GM23338 (cell line): Measurements from ENCODE around the gene TJP1.

ENCODE experiments used
- CREB1 ChIP-seq: fragments of 250-450 bp; sonication (Bioruptor Pico); IDR thresholded peaks from 2 replicates; pipeline ENCODE4 v1.5.0; 2020; ENCODE audit warnings: low read depth, mild to moderate bottlenecking, moderate library complexity
- CTCF ChIP-seq, 2 experiments: fragments of 200-600 bp in 1 of 2; sonication (generic) in 1 of 2; conservative IDR thresholded peaks; 2 replicates each; pipeline versions ENCODE4 v1.5.1 to v1.6.1; 2016 to 2017; ENCODE audit warnings: antibody characterized with exemption in 2 of 2, low read depth in 2 of 2, mild to moderate bottlenecking in 2 of 2, moderate library complexity in 1 of 2
- ETS1 ChIP-seq: IDR thresholded peaks from 2 replicates; pipeline ENCODE4 v1.6.1; 2016; ENCODE audit warnings: antibody characterized with exemption
- EZH2 ChIP-seq: fragments of 200-600 bp; sonication (generic); IDR thresholded peaks from one replicate; pipeline ENCODE4 v1.8.0; 2017; ENCODE audit warnings: antibody characterized with exemption, mild to moderate bottlenecking, low read depth; ENCODE audit not compliant: unreplicated experiment
- EZH2phosphoT487 ChIP-seq: fragments of 200-600 bp; sonication (generic); IDR thresholded peaks from one replicate; pipeline ENCODE4 v1.8.1; 2018; ENCODE audit warnings: antibody characterized with exemption; ENCODE audit not compliant: unreplicated experiment
- JUNB ChIP-seq: IDR thresholded peaks from one replicate; pipeline ENCODE4 v1.6.1; 2016; ENCODE audit warnings: antibody characterized with exemption; ENCODE audit not compliant: unreplicated experiment
- NANOG ChIP-seq: IDR thresholded peaks from 2 replicates; pipeline ENCODE4 v1.6.1; 2016; ENCODE audit warnings: antibody characterized with exemption, borderline replicate concordance
- POLR2AphosphoS5 ChIP-seq: IDR thresholded peaks from 2 replicates; pipeline ENCODE4 v1.6.1; 2016; ENCODE audit warnings: antibody characterized with exemption, low read depth
- STAT1 ChIP-seq: IDR thresholded peaks from one replicate; pipeline ENCODE4 v1.6.1; 2016; ENCODE audit warnings: antibody characterized with exemption; ENCODE audit not compliant: unreplicated experiment
- ZNF114 ChIP-seq: fragments of 250-450 bp; sonication (Bioruptor Pico); IDR thresholded peaks from 2 replicates; pipeline ENCODE4 v1.5.0; 2020; ENCODE audit warnings: mild to moderate bottlenecking, moderate library complexity
- ZNF331 ChIP-seq: fragments of 250-450 bp; sonication (Bioruptor Pico); IDR thresholded peaks from 2 replicates; pipeline ENCODE4 v1.5.0; 2020; ENCODE audit warnings: low read depth, mild to moderate bottlenecking, moderate library complexity
- TF ChIP-seq, protein P1 (sequence below): IDR thresholded peaks from one replicate; pipeline ENCODE4 v1.6.1; 2018; ENCODE audit warnings: antibody characterized with exemption; ENCODE audit not compliant: unreplicated experiment
- TF ChIP-seq, protein P2 (sequence below): fragments of 250-450 bp; sonication (Bioruptor Pico); IDR thresholded peaks from 2 replicates; pipeline ENCODE4 v1.5.0; 2020; ENCODE audit warnings: mild to moderate bottlenecking, moderate library complexity

DNA sequence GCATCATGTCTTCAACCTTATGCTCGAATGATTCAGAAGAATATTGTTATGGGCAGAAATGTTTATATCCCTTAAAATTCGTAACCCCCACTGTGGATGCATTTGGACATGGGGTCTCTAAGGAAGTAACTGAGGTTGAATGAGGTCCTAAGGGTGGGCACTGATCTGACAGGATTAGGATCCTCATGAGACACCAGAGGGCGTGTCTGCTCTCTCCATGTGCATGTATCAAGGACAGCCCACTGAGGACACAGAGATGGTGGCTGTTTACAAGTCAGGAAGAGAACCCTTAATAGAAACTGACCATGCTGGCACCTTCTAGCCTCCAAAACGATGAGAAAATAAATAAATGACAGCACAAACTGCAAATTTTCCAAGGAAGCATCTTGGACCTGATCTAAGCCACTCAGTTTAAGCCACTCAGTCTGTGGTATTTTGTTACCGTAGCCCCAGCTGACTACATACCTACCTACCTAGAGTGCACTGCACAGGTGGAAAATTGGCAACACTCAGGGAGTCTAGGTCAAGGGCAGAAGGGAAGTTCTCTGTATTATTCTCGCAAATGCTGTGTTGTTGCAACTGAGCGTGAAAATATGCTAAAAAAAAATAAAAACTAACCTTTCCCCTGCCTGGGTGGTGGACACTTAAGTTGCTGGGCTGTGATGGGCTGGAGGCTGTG, 126.6 kb downstream of the TJP1 start:
- no peak for TF ChIP-seq EZH2
- TF ChIP-seq CTCF (conservative IDR thresholded peaks at IDR 0.05; ENCODE audit: low read depth in 2 of 2) = peak; percentile 51 to 77
- TF ChIP-seq, protein P1, sequence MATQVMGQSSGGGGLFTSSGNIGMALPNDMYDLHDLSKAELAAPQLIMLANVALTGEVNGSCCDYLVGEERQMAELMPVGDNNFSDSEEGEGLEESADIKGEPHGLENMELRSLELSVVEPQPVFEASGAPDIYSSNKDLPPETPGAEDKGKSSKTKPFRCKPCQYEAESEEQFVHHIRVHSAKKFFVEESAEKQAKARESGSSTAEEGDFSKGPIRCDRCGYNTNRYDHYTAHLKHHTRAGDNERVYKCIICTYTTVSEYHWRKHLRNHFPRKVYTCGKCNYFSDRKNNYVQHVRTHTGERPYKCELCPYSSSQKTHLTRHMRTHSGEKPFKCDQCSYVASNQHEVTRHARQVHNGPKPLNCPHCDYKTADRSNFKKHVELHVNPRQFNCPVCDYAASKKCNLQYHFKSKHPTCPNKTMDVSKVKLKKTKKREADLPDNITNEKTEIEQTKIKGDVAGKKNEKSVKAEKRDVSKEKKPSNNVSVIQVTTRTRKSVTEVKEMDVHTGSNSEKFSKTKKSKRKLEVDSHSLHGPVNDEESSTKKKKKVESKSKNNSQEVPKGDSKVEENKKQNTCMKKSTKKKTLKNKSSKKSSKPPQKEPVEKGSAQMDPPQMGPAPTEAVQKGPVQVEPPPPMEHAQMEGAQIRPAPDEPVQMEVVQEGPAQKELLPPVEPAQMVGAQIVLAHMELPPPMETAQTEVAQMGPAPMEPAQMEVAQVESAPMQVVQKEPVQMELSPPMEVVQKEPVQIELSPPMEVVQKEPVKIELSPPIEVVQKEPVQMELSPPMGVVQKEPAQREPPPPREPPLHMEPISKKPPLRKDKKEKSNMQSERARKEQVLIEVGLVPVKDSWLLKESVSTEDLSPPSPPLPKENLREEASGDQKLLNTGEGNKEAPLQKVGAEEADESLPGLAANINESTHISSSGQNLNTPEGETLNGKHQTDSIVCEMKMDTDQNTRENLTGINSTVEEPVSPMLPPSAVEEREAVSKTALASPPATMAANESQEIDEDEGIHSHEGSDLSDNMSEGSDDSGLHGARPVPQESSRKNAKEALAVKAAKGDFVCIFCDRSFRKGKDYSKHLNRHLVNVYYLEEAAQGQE = no peak
- TF ChIP-seq, protein P2, sequence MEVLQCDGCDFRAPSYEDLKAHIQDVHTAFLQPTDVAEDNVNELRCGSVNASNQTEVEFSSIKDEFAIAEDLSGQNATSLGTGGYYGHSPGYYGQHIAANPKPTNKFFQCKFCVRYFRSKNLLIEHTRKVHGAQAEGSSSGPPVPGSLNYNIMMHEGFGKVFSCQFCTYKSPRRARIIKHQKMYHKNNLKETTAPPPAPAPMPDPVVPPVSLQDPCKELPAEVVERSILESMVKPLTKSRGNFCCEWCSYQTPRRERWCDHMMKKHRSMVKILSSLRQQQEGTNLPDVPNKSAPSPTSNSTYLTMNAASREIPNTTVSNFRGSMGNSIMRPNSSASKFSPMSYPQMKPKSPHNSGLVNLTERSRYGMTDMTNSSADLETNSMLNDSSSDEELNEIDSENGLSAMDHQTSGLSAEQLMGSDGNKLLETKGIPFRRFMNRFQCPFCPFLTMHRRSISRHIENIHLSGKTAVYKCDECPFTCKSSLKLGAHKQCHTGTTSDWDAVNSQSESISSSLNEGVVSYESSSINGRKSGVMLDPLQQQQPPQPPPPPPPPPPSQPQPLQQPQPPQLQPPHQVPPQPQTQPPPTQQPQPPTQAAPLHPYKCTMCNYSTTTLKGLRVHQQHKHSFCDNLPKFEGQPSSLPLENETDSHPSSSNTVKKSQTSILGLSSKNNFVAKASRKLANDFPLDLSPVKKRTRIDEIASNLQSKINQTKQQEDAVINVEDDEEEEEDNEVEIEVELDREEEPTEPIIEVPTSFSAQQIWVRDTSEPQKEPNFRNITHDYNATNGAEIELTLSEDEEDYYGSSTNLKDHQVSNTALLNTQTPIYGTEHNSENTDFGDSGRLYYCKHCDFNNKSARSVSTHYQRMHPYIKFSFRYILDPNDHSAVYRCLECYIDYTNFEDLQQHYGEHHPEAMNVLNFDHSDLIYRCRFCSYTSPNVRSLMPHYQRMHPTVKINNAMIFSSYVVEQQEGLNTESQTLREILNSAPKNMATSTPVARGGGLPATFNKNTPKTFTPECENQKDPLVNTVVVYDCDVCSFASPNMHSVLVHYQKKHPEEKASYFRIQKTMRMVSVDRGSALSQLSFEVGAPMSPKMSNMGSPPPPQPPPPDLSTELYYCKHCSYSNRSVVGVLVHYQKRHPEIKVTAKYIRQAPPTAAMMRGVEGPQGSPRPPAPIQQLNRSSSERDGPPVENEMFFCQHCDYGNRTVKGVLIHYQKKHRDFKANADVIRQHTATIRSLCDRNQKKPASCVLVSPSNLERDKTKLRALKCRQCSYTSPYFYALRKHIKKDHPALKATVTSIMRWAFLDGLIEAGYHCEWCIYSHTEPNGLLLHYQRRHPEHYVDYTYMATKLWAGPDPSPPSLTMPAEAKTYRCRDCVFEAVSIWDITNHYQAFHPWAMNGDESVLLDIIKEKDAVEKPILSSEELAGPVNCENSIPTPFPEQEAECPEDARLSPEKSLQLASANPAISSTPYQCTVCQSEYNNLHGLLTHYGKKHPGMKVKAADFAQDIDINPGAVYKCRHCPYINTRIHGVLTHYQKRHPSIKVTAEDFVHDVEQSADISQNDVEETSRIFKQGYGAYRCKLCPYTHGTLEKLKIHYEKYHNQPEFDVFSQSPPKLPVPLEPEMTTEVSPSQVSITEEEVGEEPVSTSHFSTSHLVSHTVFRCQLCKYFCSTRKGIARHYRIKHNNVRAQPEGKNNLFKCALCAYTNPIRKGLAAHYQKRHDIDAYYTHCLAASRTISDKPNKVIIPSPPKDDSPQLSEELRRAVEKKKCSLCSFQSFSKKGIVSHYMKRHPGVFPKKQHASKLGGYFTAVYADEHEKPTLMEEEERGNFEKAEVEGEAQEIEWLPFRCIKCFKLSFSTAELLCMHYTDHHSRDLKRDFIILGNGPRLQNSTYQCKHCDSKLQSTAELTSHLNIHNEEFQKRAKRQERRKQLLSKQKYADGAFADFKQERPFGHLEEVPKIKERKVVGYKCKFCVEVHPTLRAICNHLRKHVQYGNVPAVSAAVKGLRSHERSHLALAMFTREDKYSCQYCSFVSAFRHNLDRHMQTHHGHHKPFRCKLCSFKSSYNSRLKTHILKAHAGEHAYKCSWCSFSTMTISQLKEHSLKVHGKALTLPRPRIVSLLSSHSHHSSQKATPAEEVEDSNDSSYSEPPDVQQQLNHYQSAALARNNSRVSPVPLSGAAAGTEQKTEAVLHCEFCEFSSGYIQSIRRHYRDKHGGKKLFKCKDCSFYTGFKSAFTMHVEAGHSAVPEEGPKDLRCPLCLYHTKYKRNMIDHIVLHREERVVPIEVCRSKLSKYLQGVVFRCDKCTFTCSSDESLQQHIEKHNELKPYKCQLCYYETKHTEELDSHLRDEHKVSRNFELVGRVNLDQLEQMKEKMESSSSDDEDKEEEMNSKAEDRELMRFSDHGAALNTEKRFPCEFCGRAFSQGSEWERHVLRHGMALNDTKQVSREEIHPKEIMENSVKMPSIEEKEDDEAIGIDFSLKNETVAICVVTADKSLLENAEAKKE = no peak
- TF ChIP-seq POLR2AphosphoS5 = no peak
- TF ChIP-seq STAT1 = no peak
- TF ChIP-seq ZNF331 (CRISPR knock-in tag) = no peak
- TF ChIP-seq JUNB = no peak
- no peak for TF ChIP-seq EZH2phosphoT487
- TF ChIP-seq ETS1 = no peak
- TF ChIP-seq CREB1 (CRISPR knock-in tag) = no peak
- no peak for TF ChIP-seq ZNF114 (CRISPR knock-in tag)
- no peak for TF ChIP-seq NANOG
